AG04449 (cell line): ENCODE results near the gene PDE4D.

Experiments used
- CTCF ChIA-PET: fragments of 350-600 bp; formaldehyde crosslinking; extraction: SDS; loops from one replicate; lab custom pipeline; 2021; ENCODE audit warnings: antibody characterized with exemption; lab: Yijun Ruan, JAX
- POLR2A ChIA-PET: fragments of 400-600, 350-600 bp; formaldehyde crosslinking; extraction: SDS; loops from one replicate; lab custom pipeline; 2020; ENCODE audit warnings: antibody characterized with exemption, inconsistent platforms; lab: Yijun Ruan, JAX
- DNase-seq: peaks from one replicate; pipeline ENCODE4 v3.0.0-alpha.2; 2010; ENCODE audit warnings: low read depth, low spot score
- H3K4me3 ChIP-seq: 2 replicates; pipeline ENCODE4 v1.5.1; 2011; ENCODE audit warnings: low read depth, mild to moderate bottlenecking, control low read depth, low read length
- TF ChIP-seq, protein P1 (sequence below): IDR thresholded peaks from one replicate; pipeline ENCODE4 v1.5.1; 2011; ENCODE audit warnings: mild to moderate bottlenecking, moderate library complexity, low read length, control low read depth, inconsistent platforms; ENCODE audit not compliant: insufficient read depth; ENCODE audit errors: missing control alignments

PDE4D gene

DNA sequence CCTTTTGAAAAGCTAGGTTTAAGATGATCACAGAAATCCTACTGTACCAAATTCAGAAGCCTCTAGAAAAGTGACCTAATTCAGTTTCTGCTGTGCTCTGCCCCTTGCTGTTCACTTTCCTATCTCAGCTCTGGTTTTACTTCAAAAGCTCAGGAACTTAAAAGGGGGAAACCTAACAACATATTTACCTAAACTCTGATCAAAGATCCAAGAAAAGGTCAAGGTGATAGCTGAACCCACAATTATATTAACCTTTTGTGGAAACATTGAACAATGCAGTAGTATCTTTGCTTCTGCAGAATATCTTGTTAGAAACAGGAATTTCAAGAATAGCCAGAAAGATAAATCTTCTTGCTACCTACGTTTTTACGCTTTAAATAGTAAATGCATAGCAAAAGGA is 568.5 kb downstream of the PDE4D start:
- no peak overlapping the region for H3K4me3 ChIP-seq
- ChIA-PET POLR2A (no interaction called here), CTCF (interaction anchor here (1.6 kb wide), 1 partner anchor 137 kb away, joined by 4 read pairs; no protein-coding TSS in a partner anchor)
- DNase-seq = no peak
- TF ChIP-seq, protein P1, sequence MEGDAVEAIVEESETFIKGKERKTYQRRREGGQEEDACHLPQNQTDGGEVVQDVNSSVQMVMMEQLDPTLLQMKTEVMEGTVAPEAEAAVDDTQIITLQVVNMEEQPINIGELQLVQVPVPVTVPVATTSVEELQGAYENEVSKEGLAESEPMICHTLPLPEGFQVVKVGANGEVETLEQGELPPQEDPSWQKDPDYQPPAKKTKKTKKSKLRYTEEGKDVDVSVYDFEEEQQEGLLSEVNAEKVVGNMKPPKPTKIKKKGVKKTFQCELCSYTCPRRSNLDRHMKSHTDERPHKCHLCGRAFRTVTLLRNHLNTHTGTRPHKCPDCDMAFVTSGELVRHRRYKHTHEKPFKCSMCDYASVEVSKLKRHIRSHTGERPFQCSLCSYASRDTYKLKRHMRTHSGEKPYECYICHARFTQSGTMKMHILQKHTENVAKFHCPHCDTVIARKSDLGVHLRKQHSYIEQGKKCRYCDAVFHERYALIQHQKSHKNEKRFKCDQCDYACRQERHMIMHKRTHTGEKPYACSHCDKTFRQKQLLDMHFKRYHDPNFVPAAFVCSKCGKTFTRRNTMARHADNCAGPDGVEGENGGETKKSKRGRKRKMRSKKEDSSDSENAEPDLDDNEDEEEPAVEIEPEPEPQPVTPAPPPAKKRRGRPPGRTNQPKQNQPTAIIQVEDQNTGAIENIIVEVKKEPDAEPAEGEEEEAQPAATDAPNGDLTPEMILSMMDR = no peak

DNA sequence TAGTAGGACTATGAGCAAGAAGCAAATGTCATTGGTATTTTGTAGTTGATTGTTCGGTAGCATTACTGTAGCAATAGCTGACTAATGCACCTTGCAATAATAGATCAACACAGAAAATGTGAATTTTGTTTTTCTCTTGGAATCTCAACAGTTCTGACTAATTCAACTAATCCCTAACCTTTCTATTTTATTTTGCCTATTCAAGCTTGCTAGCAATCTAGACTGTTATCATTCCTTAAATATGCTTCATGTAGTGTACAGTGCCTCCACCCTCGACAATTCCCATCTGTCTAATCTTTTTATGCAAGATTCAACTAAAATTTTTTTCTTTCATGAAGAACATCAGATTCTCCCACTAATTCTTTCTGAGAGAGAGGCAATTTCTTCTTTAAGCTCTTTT is 570.6 kb downstream of the PDE4D start:
- H3K4me3 ChIP-seq = no peak overlapping the region
- TF ChIP-seq, protein P1 = no peak
- ChIA-PET CTCF (interaction anchor here (0.8 kb wide), 1 partner anchor 135 kb away, joined by 4 read pairs; no protein-coding TSS in a partner anchor), POLR2A (no interaction called here)
- DNase-seq = no peak

DNA sequence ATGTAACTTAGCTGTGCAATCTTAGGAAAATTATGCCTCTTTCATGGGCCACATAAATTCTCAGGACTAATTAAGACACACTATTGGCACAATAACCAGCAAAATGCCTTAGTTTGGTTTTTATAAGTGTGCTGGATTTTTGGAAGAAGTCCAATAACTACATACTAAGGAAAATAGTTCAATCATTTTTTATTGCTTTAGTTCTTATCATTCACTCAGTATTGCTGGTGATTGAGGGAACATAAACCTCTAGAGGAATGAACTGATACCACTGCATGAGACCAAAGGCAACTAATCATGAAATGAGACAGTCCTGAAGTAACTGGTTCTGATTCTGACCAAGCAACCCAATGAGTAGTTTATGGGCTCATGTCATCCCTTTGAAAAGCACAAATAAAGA is 571.5 kb downstream of the PDE4D start:
- TF ChIP-seq, protein P1 = no peak
- CTCF ChIA-PET = no interaction called here
- H3K4me3 ChIP-seq = no peak overlapping the region
- no peak for DNase-seq
- POLR2A ChIA-PET = no interaction called here

DNA sequence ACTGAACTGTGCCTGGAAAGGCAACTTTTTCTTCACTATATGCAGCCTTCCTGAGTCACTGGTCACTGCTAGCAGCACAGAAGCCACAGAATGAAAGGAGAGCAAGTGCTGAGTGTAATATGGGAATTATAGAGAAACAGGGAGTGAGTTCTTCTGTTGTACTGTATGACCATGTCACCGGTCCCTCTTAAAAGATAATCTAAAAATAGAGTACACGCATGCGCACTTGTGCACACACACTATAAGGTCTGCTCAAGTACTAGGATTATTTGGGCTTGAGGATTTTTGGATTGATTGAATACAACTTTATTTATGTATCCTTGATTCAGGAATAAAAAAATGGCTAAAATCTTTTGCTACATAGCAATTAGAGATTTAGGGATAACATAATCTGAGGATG is 571.9 kb downstream of the PDE4D start:
- TF ChIP-seq, protein P1 = no peak
- DNase-seq = no peak
- CTCF ChIA-PET = no interaction called here
- H3K4me3 ChIP-seq = no peak overlapping the region
- POLR2A ChIA-PET = no interaction called here

DNA sequence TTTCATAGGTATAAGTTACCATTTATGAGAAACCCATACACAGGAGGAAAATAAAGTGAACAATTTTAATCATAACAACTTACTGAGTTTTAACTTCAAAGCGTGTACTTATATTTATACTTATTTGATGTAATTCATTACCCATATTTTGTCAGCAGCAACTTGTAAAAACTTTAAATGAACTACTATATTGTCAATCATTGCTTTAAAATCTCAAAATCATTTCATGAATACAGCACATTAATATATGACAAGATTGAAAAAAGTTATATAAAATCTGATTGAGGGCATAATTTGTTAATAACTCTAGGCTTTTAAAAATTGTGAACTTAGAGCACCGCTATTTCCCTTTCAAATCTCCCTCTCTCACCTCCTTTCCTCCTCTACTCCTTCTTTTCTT is 573.1 kb downstream of the PDE4D start:
- DNase-seq = no peak
- ChIA-PET CTCF (no interaction called here), POLR2A (no interaction called here)
- TF ChIP-seq, protein P1 = no peak
- no peak overlapping the region for H3K4me3 ChIP-seq

DNA sequence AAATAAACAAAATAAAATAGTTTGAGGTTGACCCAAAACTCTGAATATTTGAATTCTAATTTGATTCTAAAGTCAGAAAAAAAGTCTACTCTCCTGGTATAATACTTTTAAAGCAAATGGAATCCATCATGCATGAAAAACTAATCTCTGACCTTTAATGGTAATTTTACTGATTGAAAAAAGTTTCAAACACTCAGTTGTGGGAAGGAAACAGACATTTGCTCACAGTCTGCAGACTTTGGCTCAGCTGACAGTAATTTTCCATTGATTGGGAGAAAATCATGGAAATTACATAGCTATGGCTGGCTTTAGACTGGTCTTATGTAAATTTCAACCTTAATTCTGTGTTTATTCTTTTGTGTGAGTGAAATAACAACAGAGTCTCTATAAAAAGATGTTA is 574.3 kb downstream of the PDE4D start:
- CTCF ChIA-PET = no interaction called here
- no peak for DNase-seq
- TF ChIP-seq, protein P1 = no peak
- POLR2A ChIA-PET = no interaction called here
- H3K4me3 ChIP-seq = no peak overlapping the region
